Measurements from ENCODE around the gene SLC9A3.

Gene SLC9A3

GRCh38 chr5:539469-540070 is 15.3 kb upstream of the SLC9A3 start:
- no peak for TF ChIP-seq TAF1 (IDR thresholded peaks at IDR 0.05; ENCODE audit: low read depth)

- no peak for TF ChIP-seq FOXM1 (IDR thresholded peaks at IDR 0.05; ENCODE audit: borderline replicate concordance, low read depth)
- no peak for TF ChIP-seq TCF12 (IDR thresholded peaks at IDR 0.05; ENCODE audit: low read depth)
Measured at GRCh38 chr5:538801-539468, 14.7 kb upstream of the SLC9A3 start.

DNA sequence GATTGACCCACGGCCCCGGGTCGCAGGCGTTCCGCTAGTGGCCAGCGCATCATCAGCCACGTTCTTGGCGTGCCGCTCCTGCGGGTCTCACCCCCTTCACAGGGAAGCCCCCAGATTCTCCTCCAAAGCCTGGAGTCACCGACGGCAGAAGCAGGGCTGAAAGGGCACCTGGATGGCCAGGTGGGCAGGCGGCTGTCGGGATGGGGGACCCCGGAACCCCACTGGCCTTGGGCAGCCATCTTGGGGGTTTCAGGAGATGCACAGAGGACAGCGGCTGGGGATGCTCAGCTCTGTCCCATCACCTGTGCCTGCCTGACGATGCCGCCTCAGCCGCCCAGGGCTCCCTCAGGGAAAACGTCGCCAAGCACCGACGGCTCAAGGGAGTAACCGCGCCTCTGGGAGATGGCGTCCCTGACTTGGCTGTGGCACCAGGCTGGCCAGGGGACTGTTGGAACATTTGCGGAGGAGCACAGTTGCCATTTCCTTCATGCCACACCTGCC is 14.1 kb upstream of the SLC9A3 start:
- TF ChIP-seq MAX (IDR thresholded peaks at IDR 0.05) (no peak), CREB1 (IDR thresholded peaks at IDR 0.05; ENCODE audit: low read depth) (no peak), YY1 (IDR thresholded peaks at IDR 0.05; ENCODE audit: low read depth) (no peak), EP300 (IDR thresholded peaks at IDR 0.05; ENCODE audit: borderline replicate concordance) (no peak), RAD21 (IDR thresholded peaks at IDR 0.05; ENCODE audit: low read depth) (no peak), TAF1 (IDR thresholded peaks at IDR 0.05; ENCODE audit: low read depth) (no peak), ZBTB7A (IDR thresholded peaks at IDR 0.05; ENCODE audit: low read depth) (no peak)

DNA sequence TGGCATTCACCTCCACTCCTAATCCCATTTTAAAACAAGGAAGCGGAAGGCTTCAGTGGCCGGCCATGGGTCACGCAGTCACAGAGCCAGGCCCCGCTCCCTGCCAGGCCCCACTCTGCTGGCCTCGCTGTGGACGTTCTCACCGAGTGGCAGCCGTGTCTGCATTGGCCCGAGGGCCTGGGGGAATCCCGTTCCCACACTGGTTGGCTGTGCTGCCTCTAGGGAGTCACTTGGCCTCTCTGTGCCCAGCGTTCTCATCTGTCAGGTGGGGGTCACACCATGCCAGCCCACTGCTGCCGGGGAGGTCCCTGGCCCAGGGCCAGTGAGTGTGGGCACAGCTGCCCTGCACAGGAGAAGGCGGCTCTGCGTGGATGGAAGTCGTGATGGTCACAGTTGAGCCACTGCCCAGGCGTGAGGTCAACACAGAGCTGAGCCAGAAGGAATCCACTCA is 13.4 kb upstream of the SLC9A3 start:
- TF ChIP-seq NFIC (IDR thresholded peaks at IDR 0.05) = no peak
- TF ChIP-seq CREB1 (IDR thresholded peaks at IDR 0.05; ENCODE audit: low read depth) = no peak

- TF ChIP-seq RAD21 (IDR thresholded peaks at IDR 0.05; ENCODE audit: low read depth) = no peak
- TF ChIP-seq EP300 (IDR thresholded peaks at IDR 0.05; ENCODE audit: borderline replicate concordance) = no peak
- TF ChIP-seq MAX (IDR thresholded peaks at IDR 0.05) = no peak
- no peak for TF ChIP-seq TCF12 (IDR thresholded peaks at IDR 0.05; ENCODE audit: low read depth)
- TF ChIP-seq TAF1 (IDR thresholded peaks at IDR 0.05; ENCODE audit: low read depth) = no peak
- TF ChIP-seq, protein P1, sequence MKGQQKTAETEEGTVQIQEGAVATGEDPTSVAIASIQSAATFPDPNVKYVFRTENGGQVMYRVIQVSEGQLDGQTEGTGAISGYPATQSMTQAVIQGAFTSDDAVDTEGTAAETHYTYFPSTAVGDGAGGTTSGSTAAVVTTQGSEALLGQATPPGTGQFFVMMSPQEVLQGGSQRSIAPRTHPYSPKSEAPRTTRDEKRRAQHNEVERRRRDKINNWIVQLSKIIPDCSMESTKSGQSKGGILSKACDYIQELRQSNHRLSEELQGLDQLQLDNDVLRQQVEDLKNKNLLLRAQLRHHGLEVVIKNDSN (IDR thresholded peaks at IDR 0.05) = no peak
- no peak for TF ChIP-seq NFIC (IDR thresholded peaks at IDR 0.05)
- no peak for TF ChIP-seq CREB1 (IDR thresholded peaks at IDR 0.05; ENCODE audit: low read depth)
- no peak for TF ChIP-seq CEBPB (IDR thresholded peaks at IDR 0.05)
- no peak for TF ChIP-seq YY1 (IDR thresholded peaks at IDR 0.05; ENCODE audit: low read depth)
- no peak for TF ChIP-seq EGR1 (IDR thresholded peaks at IDR 0.05)
- TF ChIP-seq, protein P2, sequence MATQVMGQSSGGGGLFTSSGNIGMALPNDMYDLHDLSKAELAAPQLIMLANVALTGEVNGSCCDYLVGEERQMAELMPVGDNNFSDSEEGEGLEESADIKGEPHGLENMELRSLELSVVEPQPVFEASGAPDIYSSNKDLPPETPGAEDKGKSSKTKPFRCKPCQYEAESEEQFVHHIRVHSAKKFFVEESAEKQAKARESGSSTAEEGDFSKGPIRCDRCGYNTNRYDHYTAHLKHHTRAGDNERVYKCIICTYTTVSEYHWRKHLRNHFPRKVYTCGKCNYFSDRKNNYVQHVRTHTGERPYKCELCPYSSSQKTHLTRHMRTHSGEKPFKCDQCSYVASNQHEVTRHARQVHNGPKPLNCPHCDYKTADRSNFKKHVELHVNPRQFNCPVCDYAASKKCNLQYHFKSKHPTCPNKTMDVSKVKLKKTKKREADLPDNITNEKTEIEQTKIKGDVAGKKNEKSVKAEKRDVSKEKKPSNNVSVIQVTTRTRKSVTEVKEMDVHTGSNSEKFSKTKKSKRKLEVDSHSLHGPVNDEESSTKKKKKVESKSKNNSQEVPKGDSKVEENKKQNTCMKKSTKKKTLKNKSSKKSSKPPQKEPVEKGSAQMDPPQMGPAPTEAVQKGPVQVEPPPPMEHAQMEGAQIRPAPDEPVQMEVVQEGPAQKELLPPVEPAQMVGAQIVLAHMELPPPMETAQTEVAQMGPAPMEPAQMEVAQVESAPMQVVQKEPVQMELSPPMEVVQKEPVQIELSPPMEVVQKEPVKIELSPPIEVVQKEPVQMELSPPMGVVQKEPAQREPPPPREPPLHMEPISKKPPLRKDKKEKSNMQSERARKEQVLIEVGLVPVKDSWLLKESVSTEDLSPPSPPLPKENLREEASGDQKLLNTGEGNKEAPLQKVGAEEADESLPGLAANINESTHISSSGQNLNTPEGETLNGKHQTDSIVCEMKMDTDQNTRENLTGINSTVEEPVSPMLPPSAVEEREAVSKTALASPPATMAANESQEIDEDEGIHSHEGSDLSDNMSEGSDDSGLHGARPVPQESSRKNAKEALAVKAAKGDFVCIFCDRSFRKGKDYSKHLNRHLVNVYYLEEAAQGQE (IDR thresholded peaks at IDR 0.05; ENCODE audit: low read depth) = no peak
- TF ChIP-seq ZBTB7A (IDR thresholded peaks at IDR 0.05; ENCODE audit: low read depth) = no peak
- no peak for TF ChIP-seq FOXM1 (IDR thresholded peaks at IDR 0.05; ENCODE audit: borderline replicate concordance, low read depth)
- no peak for TF ChIP-seq TEAD4 (IDR thresholded peaks at IDR 0.05)
Measured at GRCh38 chr5:537098-537497, 12.8 kb upstream of the SLC9A3 start.

GRCh38 chr5:535846-536698 is 11.8 kb upstream of the SLC9A3 start:
- TF ChIP-seq TCF12 (IDR thresholded peaks at IDR 0.05; ENCODE audit: low read depth) (no peak), MAX (IDR thresholded peaks at IDR 0.05) (no peak), ZBTB7A (IDR thresholded peaks at IDR 0.05; ENCODE audit: low read depth) (no peak), CEBPB (IDR thresholded peaks at IDR 0.05) (no peak), CREB1 (IDR thresholded peaks at IDR 0.05; ENCODE audit: low read depth) (no peak), YY1 (IDR thresholded peaks at IDR 0.05; ENCODE audit: low read depth) (no peak), TEAD4 (IDR thresholded peaks at IDR 0.05) (no peak), RAD21 (IDR thresholded peaks at IDR 0.05; ENCODE audit: low read depth) (no peak), FOXM1 (IDR thresholded peaks at IDR 0.05; ENCODE audit: borderline replicate concordance, low read depth) (no peak), TAF1 (IDR thresholded peaks at IDR 0.05; ENCODE audit: low read depth) (no peak), EGR1 (IDR thresholded peaks at IDR 0.05) (no peak), EP300 (IDR thresholded peaks at IDR 0.05; ENCODE audit: borderline replicate concordance) (no peak), NFIC (IDR thresholded peaks at IDR 0.05) (no peak)
- TF ChIP-seq, protein P1 (IDR thresholded peaks at IDR 0.05) = no peak
- TF ChIP-seq, protein P2 (IDR thresholded peaks at IDR 0.05; ENCODE audit: low read depth) = no peak

All from Ishikawa (cell line).